IPS-20b (cell line): ENCODE data around the gene CTNND2.
"Not testable (repeated sequence)": the region's sequence is repeated elsewhere in the genome, so short reads cannot be mapped to it uniquely, and the experiment has no call there.

Experiments
- H3K27ac ChIP-seq: one replicate; pipeline ENCODE4 v1.5.1; 2013; ENCODE audit warnings: low read length
- H3K27me3 ChIP-seq: 2 replicates; pipeline ENCODE4 v1.6.1; 2013; ENCODE audit warnings: mild to moderate bottlenecking, low read length, inconsistent platforms; ENCODE audit not compliant: insufficient read depth
- H3K36me3 ChIP-seq: 2 replicates; pipeline ENCODE4 v1.6.1; 2013; ENCODE audit warnings: low read depth, mild to moderate bottlenecking, inconsistent platforms, low read length, moderate library complexity; ENCODE audit not compliant: insufficient read depth
- H3K4me1 ChIP-seq: 2 replicates; pipeline ENCODE4 v1.6.1; 2013; ENCODE audit warnings: mild to moderate bottlenecking, control low read depth, inconsistent platforms, low read length, moderate library complexity; ENCODE audit not compliant: insufficient read depth
- H3K4me3 ChIP-seq: 2 replicates; pipeline ENCODE4 v1.5.1; 2013; ENCODE audit warnings: mild to moderate bottlenecking, low read length, inconsistent platforms
- H3K9ac ChIP-seq: 2 replicates; pipeline ENCODE4 v1.6.1; 2013; ENCODE audit warnings: low read depth, mild to moderate bottlenecking, inconsistent platforms, low read length, moderate library complexity
- H3K9me3 ChIP-seq: 2 replicates; pipeline ENCODE4 v1.6.1; 2013; ENCODE audit warnings: mild to moderate bottlenecking, low read depth, low read length, inconsistent platforms; ENCODE audit not compliant: insufficient read depth

The CTNND2 gene

DNA sequence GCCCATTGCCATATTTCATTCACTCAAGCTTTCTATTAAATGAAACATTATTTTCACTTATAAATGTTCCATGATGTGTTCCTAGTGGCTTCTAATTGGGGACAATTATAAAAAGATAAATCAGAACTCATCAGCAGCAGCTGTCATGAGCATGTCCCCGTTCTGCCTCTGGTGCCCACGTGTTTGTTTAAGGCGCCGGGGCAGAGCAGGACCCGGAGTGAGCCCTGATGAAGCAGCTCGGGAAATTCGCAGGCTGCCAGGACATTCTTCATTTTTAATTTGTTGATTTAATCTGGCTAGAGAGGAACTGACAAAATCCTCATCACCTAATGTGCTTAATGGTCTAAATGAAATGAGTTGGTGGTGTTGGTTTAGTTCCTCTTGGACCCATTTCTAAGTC lies 475.0 kb downstream of the CTNND2 start:
- H3K27me3 ChIP-seq: no peaks in the 10 kb centered on the region
- H3K27ac ChIP-seq: no peak overlapping the region
- no peaks in the 10 kb centered on the region for H3K36me3 ChIP-seq
- H3K9ac ChIP-seq: no peak overlapping the region
- no peak overlapping the region for H3K4me3 ChIP-seq
- H3K9me3 ChIP-seq: no peaks in the 10 kb centered on the region
- no peaks in the 10 kb centered on the region for H3K4me1 ChIP-seq

DNA sequence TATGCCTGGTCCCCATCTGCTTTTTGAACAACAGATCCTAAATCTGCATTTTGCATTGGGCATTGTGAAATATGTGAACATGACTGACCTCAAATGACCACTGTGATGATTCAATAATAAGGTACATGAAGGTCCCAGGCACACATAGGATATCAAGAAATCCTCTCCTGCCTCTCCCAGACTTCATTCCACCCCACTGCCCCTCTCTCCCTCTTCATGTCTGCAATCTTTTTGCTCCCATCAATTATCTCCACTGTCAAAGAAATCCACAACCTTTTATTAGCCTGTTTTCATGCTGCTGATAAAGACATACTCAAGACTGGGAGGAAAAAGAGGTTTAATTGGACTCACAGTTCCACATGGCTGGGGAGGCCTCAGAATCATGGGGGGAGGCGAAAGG lies 476.7 kb downstream of the CTNND2 start:
- Histone ChIP-seq H3K4me3 (no peak overlapping the region), H3K4me1 (no peaks in the 10 kb centered on the region), H3K9ac (no peak overlapping the region), H3K27ac (no peak overlapping the region), H3K36me3 (no peaks in the 10 kb centered on the region), H3K9me3 (no peaks in the 10 kb centered on the region), H3K27me3 (no peaks in the 10 kb centered on the region)

DNA sequence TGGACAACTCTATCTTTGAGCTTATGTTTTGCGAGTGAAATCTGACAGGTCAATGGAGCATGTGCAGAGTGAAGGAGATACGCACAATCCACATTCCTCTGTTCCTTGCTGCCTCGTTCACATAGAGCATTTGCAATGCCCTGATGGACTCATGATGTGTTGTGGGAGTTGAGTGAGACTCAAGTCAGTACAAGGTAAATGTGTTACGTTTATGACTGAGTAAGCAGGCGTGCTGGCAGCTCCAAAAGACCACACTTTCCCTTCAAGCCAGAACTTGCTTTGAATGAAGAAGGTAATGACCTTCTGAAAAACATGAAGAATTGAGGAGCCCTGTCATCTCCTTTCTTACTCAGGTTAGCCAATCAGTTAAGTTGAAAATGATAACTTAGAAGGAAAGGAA lies 477.8 kb downstream of the CTNND2 start:
- no peaks in the 10 kb centered on the region for H3K27me3 ChIP-seq
- H3K27ac ChIP-seq: no peak overlapping the region

GRCh38 chr5:11422342-11422741 lies 481.9 kb downstream of the CTNND2 start:
- Histone ChIP-seq H3K9me3 (no peaks in the 10 kb centered on the region), H3K27ac (no peak overlapping the region), H3K4me3 (no peak overlapping the region), H3K27me3 (no peaks in the 10 kb centered on the region), H3K9ac (no peak overlapping the region), H3K4me1 (no peaks in the 10 kb centered on the region), H3K36me3 (no peaks in the 10 kb centered on the region)

More for the DNA sequence above, 477.8 kb downstream of the CTNND2 start:
- H3K36me3 ChIP-seq: no peaks in the 10 kb centered on the region
- H3K4me3 ChIP-seq: no peak overlapping the region
- H3K9me3 ChIP-seq: no peaks in the 10 kb centered on the region
- no peak overlapping the region for H3K9ac ChIP-seq
- H3K4me1 ChIP-seq: no peaks in the 10 kb centered on the region

DNA sequence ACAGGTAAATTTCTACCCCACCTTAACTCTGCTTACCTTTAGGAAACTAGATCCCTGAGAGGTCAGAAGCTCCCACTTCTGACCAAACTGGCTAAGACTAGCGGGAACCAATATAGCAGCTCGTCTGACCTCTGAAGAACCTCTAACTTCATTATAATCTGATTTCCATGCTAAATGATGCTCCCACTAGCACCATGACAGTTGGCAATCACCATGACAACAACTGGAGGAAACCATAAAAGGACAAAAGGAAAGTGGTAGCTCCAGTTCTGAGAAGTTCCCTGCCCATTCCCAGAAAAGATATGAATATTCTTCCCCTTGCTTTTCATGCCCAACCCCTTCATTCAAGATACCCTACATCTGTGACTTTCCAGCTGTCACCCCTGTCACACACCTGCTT lies 483.3 kb downstream of the CTNND2 start:
- H3K9ac ChIP-seq: no peak overlapping the region
- no peak overlapping the region for H3K4me3 ChIP-seq

DNA sequence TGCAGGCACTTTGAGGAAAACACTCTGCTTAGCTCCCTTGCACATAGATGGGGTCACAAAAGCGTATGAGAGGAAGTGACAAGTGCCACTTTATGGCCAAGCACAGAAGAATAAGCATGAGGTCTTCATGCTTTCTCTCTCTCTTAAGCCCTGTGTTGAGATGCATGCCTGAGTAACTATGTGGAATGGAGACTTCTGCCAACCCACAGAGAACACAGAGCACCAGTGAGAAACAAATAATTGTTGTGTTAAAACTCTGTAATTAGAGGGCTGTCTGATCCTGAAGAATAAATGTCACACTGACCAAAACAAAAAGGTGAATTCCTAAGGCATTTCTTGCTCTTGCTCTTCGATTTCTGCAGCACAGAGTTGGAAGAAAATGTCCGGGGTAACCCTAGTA lies 488.5 kb downstream of the CTNND2 start:
- Histone ChIP-seq H3K36me3 (no peaks in the 10 kb centered on the region), H3K4me1 (0 out of 2 replicates have a peak, but pooled peaks cover 4% of the 10 kb centered on the region), H3K9me3 (peaks cover 3% of the 10 kb centered on the region; the same call in 1 of the 2 replicates), H3K27me3 (no peaks in the 10 kb centered on the region), H3K4me3 (no peak overlapping the region), H3K9ac (no peak overlapping the region), H3K27ac (no peak overlapping the region)

More for the DNA sequence above, 483.3 kb downstream of the CTNND2 start:
- H3K9me3 ChIP-seq: no peaks in the 10 kb centered on the region
- H3K4me1 ChIP-seq: no peaks in the 10 kb centered on the region
- no peaks in the 10 kb centered on the region for H3K27me3 ChIP-seq
- no peaks in the 10 kb centered on the region for H3K36me3 ChIP-seq
- H3K27ac ChIP-seq: no peak overlapping the region

DNA sequence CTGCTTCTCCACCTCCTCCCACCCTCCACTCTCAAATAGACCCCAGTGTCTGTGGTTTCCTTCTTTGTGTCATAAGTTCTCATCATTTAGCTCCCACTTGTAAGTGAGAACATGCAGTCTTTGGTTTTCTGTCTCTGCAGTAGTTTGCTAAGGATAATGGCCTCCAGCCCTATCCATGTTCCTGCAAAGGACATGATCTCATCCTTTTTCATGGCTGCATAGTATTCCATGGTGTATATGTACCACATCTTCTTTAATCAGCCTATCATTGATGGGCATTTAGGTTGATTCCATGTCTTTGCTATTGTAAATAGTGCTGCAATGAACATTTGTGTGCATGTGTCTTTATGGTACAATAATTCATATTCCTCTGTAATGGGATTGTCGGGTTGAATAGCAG lies 489.5 kb downstream of the CTNND2 start:
- not testable (repeated sequence) for H3K27me3 ChIP-seq, H3K36me3 ChIP-seq, H3K9ac ChIP-seq, H3K27ac ChIP-seq, H3K9me3 ChIP-seq, H3K4me1 ChIP-seq, H3K4me3 ChIP-seq

DNA sequence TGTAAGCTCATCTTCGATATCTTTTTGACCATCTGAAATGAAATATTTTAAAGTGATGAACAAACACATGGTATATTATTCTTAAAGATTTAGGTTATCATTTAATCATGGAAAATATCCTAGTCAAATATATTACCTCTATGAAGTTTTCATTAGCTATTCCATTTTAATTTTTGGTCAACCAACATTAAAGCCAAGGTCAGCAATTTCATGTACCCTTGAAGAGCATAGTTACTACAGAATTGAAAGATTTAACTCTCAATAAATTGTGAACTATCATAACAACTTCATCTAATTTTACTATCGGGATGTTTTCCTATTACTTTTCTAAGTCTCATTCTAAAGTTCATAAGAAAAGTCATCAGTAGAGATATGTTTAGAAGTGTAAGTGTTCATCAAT lies 492.6 kb downstream of the CTNND2 start:
- Histone ChIP-seq H3K4me3 (no peak overlapping the region), H3K9me3 (peaks cover 3% of the 10 kb centered on the region; the same call in 1 of the 2 replicates), H3K9ac (no peak overlapping the region), H3K36me3 (no peaks in the 10 kb centered on the region), H3K4me1 (0 out of 2 replicates have a peak, but pooled peaks cover 4% of the 10 kb centered on the region), H3K27me3 (no peaks in the 10 kb centered on the region), H3K27ac (no peak overlapping the region)

- no peaks in the 10 kb centered on the region for H3K9me3 ChIP-seq
- no peaks in the 10 kb centered on the region for H3K4me1 ChIP-seq
- no peaks in the 10 kb centered on the region for H3K27me3 ChIP-seq
- H3K36me3 ChIP-seq: no peaks in the 10 kb centered on the region
- H3K4me3 ChIP-seq: no peak overlapping the region
- no peak overlapping the region for H3K27ac ChIP-seq
- H3K9ac ChIP-seq: no peak overlapping the region
Measured at GRCh38 chr5:11407556-11408145, 496.6 kb downstream of the CTNND2 start.

- no peak overlapping the region for H3K9ac ChIP-seq
- H3K27ac ChIP-seq: no peak overlapping the region
- H3K4me1 ChIP-seq: no peaks in the 10 kb centered on the region
- H3K27me3 ChIP-seq: no peaks in the 10 kb centered on the region
- H3K36me3 ChIP-seq: no peaks in the 10 kb centered on the region
- no peak overlapping the region for H3K4me3 ChIP-seq
- no peaks in the 10 kb centered on the region for H3K9me3 ChIP-seq
Measured at GRCh38 chr5:11400316-11400715, 503.9 kb downstream of the CTNND2 start.

- H3K27me3 ChIP-seq: no peaks in the 10 kb centered on the region; the same call in 1 of the 2 replicates
- H3K9ac ChIP-seq: no peak overlapping the region
- no peaks in the 10 kb centered on the region for H3K9me3 ChIP-seq
- no peaks in the 10 kb centered on the region for H3K4me1 ChIP-seq
- no peaks in the 10 kb centered on the region for H3K36me3 ChIP-seq
- H3K4me3 ChIP-seq: no peak overlapping the region
- no peak overlapping the region for H3K27ac ChIP-seq
Measured at GRCh38 chr5:11398728-11399127, 505.5 kb downstream of the CTNND2 start.

GRCh38 chr5:11397549-11397948 lies 506.7 kb downstream of the CTNND2 start:
- H3K9me3 ChIP-seq: no peaks in the 10 kb centered on the region
- H3K27me3 ChIP-seq: no peaks in the 10 kb centered on the region; the same call in 1 of the 2 replicates
- H3K4me3 ChIP-seq: no peak overlapping the region
- no peaks in the 10 kb centered on the region for H3K4me1 ChIP-seq
- H3K27ac ChIP-seq: no peak overlapping the region
- H3K9ac ChIP-seq: no peak overlapping the region
- H3K36me3 ChIP-seq: no peaks in the 10 kb centered on the region
